GM12878 (cell line): Measurements from ENCODE around the gene EBF3.

Experiments used
- CHD1 ChIP-seq: IDR thresholded peaks from 2 replicates; pipeline ENCODE4 v1.6.1; 2012; ENCODE audit warnings: low read depth, low read length, improper control_type of control experiment
- CTCF ChIP-seq, 3 experiments: IDR thresholded peaks in 2 of 3; conservative IDR thresholded peaks in 1 of 3; 2 replicates each; pipeline ENCODE4 v1.5.1; 2011; ENCODE audit warnings: low read depth in 3 of 3, low read length in 3 of 3, mild to moderate bottlenecking in 3 of 3, control low read depth in 2 of 3, moderate library complexity in 2 of 3, inconsistent platforms in 1 of 3, mixed read lengths in 1 of 3; ENCODE audit not compliant: control insufficient read depth in 2 of 3, insufficient read depth in 1 of 3; ENCODE audit errors: extremely low read depth in 1 of 3
- EGR1 ChIP-seq, 2 experiments: IDR thresholded peaks; 1 replicate in 1 of 2; 2 replicates in 1 of 2; pipeline ENCODE4 v1.6.1; 2011 to 2012; ENCODE audit warnings: low read depth in 2 of 2, low read length in 2 of 2, borderline replicate concordance in 1 of 2, mild to moderate bottlenecking in 1 of 2, moderate library complexity in 1 of 2
- EP300 ChIP-seq, 2 experiments: fragments of 150-350 bp in 1 of 2; IDR thresholded peaks; 2 replicates each; pipeline ENCODE4 v1.6.1; 2011 to 2012; ENCODE audit warnings: low read depth in 2 of 2, low read length in 2 of 2, borderline replicate concordance in 1 of 2, improper control_type of control experiment in 1 of 2, inconsistent platforms in 1 of 2; ENCODE audit not compliant: control insufficient read depth in 1 of 2
- GABPA ChIP-seq: IDR thresholded peaks from 2 replicates; pipeline ENCODE4 v1.6.1; 2014; ENCODE audit warnings: antibody characterized with exemption, low read depth, mild to moderate bottlenecking, inconsistent platforms
- POLR2A ChIP-seq: IDR thresholded peaks from 2 replicates; pipeline ENCODE4 v1.6.1; 2011; ENCODE audit warnings: low read depth, mild to moderate bottlenecking, low read length
- SMC3 ChIP-seq: IDR thresholded peaks from 2 replicates; pipeline ENCODE4 v1.6.1; 2011; ENCODE audit warnings: low read length, improper control_type of control experiment, borderline replicate concordance
- TCF3 ChIP-seq: IDR thresholded peaks from 2 replicates; pipeline ENCODE4 v1.6.1; 2012; ENCODE audit warnings: low read depth, mild to moderate bottlenecking, low read length, borderline replicate concordance; ENCODE audit not compliant: insufficient read depth
- YBX1 ChIP-seq: fragments of 450-650 bp; IDR thresholded peaks from 2 replicates; pipeline ENCODE4 v1.6.1; 2016; ENCODE audit warnings: antibody characterized with exemption
- ZNF274 ChIP-seq: IDR thresholded peaks from one replicate; pipeline ENCODE4 v1.8.0; 2011; ENCODE audit not compliant: insufficient read length, insufficient read depth

- TF ChIP-seq GABPA (no peak), CHD1 (no peak), POLR2A (no peak), SMC3 (no peak), CTCF (IDR thresholded peaks at IDR 0.05 in 2 of 3, conservative IDR thresholded peaks at IDR 0.05 in 1 of 3; ENCODE audit: control insufficient read depth in 2 of 3, extremely low read depth in 1 of 3, insufficient read depth in 1 of 3, low read depth in 3 of 3, low read length in 3 of 3) (no peak), TCF3 (no peak), EP300 (IDR thresholded peaks at IDR 0.05; ENCODE audit: borderline replicate concordance in 1 of 2, control insufficient read depth in 1 of 2, low read depth in 2 of 2, low read length in 2 of 2) (no peak), YBX1 (no peak), EGR1 (IDR thresholded peaks at IDR 0.05; ENCODE audit: borderline replicate concordance in 1 of 2, low read depth in 2 of 2, low read length in 2 of 2) (no peak), ZNF274 (no peak)
Measured at GRCh38 chr10:129864082-129864481, 100.0 kb downstream of the EBF3 start.
